IPS DF 4.7 (cell line): ENCODE results near the gene FURIN.
A peak's percentile ranks its signal among the peaks of the same experiment; 100 is the strongest.
"Not testable (repeated sequence)": the region's sequence is repeated elsewhere in the genome, so short reads cannot be mapped to it uniquely, and the experiment has no call there.

ENCODE experiments used
- DNase-seq: peaks from one replicate; pipeline ENCODE4 v3.0.0-alpha.2; 2013; ENCODE audit warnings: low spot score; ENCODE audit errors: extremely low read depth

The FURIN gene

DNA sequence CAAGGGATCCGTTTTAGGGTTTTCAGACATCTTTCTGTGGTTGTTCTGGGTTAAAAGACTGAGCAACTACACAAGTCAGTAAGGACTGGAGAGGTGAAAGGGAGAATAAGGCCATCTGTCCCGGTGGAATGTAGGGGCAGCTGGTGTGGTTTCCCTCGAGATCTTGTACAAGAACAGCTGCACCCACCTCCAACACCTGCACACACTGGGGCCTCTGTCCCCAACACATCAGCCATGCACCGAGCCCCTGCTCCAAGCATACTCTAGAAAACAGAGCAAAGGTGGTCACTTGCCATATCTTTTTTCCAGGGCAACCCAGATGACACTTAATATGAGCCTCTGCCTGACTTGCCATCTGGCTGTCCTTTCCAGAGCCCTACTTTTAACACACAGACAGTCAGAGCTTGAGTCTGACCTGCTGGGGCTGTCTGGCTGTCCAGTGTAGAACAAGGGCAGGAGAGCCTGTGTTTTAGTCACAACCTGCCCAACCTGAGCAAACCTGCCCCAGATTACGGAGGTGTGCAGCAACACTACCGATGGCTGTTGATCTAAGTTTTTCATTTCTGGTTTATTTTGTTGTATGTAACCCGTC, 46.9 kb downstream of the FURIN start:
- no peak for DNase-seq

DNA sequence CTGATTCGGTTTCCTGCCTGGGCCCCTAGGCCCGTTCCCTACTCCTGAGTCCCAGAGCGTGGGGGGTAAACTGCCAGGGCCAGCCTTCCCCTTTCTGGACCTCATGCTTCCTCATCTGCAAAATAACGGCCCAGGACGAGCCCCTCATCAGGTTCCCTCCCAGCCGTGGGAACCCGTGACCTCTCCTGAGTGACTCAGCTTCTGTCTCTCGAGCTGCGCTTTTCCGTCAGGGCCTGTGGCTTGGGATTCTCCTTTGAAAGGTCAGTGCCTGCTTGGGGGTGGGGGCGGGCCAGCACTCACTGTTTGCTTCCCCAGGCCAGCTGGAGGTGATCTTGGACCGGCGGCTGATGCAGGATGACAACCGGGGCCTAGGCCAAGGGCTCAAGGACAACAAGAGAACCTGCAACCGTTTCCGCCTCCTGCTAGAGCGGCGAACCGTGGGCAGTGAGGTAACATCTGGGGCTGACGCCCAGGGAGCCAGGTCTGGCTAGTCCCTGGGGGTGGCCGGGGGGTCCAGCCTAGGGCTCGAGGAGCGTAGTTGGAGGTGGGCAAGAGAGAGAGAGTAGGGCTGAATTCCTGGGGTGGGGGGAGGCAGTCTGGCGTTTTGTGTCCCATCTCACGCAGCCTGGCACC, 47.5 kb downstream of the FURIN start:
- no peak for DNase-seq

DNA sequence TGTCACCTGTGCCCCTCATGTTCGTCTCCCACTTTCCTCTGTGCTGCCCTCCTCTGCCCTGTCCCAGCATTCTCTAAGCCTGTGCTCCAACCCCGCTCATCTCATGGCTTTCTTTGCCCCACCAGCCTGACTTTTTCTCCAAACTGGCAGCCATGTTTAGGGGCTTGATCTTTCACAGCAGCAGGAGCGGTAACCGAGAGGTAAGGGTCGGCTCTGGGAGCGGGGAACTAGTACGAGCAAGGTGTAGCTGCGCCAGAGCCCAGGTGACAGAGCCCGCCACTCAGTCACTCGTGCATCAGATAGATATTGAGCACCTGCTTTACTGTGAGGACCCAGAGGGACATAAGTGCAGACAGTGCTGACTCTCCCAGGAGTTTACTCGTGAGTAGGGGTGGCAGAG, 48.1 kb downstream of the FURIN start:
- no peak for DNase-seq

DNA sequence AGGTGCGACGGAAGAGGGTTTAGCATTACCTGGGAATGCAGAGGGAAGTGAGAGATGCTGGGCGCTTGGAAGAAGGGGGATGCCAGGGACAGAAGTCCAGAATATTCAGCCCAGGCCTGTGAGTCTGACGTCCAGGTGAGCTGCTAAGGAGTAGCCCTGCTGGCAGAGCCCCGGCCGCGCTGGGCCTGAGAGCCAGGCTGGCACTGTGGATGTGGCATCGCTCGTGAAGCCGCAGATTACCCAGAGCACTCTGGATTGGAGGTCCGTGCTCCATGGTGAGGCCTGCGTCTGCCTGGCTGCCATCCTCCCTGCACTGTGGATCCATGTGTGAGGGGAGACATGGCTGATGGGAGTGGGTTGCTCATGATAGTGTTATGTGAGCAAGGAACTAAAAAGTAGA, 49.2 kb downstream of the FURIN start:
- DNase-seq, result no peak

DNA sequence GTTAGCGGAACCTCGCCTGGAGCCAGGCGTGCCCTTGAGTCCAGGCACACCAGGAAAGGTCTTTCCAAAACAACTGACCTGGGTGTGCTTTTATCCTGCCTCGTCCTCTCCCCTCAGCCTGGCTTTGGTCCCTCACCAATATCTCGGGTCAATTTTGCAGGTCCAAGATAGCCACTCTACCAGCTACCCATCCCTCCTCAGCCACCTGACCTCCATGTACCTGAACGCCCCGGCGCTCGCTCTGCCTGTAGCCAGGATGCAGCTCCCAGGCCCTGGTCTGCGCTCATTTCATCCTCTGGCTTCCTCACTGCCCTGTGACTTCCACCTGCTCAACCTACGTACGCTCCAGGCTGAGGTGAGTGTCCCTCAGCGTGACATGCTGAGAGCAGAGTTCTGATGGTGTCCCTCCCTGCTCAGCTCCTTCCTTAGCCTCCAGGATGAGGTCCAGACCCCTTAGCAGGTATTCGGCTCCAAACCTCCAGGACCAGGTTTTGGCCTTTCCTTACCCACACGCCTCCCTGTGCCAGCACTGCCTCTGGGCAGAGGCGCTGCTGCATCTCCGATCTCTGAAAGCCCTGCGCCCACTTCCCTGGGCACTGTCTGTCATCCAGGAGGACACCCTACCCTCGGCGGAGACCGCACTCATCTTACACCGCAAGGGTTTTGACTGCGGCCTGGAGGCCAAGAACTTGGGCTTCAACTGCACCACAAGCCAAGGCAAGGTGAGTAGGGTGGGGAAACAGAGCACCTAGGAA, 49.8 kb downstream of the FURIN start:
- no peak for DNase-seq

DNA sequence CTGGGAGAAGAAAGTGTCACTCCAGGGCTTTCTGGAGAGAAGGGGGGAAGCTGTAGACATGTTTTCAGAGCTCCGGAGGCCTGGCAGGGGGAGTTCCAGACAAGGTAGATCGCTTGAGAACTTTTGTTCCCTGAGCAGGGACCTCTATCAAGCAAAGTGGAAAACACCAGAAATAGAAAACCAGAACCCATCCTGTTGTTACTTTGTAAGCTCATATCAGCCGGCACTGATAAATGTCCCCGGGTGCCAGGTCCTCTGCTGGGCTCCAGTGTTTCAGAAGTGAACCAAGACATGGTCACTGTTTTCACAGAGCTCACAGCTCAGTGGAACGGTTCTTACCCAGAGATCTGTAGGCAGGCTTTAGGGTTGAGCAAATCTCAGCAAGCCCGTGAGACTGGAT, 50.4 kb downstream of the FURIN start:
- DNase-seq, result no peak

DNA sequence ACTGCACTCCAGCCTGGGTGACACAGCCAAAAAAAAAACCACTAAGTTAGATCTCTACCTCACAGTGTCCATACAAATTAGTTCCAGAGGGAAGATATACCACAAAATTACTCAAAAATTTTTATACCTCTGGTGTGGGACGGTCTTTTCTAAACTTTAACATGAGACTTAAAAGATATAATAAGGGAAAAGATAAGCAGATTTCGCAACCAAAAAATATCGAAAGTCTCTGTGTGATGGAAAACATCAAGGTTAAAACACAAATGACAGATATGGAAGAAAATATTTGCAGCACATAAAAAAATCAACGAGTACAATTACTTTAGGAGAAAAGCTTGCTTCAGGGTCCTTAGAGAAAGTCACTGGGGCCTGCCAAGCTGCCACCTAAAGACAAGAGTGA, 53.5 kb downstream of the FURIN start:
- DNase-seq, result no peak

DNA sequence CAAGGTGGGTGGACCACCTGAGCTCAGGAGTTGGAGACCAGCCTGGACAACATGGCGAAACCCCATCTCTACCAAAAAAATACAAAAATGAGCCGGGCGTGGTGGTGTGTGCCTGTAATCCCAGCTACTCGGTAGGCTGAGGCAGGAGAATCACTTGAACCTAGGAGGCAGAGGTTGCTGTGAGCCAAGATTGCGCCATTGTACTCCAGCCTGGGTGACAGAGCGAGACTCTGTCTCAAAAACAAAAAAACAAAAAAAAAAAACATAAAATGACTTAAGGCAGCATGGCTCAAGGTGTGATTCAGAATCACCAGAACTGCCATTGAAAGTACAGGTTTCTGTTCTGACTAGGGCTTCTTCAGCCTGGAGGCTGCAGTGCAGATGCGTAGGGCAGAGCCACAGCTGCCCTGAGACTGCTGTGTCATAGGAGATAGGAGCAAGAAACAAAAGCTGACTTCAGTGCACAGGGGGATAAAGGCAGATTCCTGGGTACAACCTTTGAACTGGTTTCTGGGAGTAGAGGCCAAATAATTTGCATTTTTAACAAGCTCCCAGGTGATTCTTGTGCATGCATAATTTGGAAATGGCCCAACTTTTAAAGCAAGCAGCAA, 54.4 kb downstream of the FURIN start:
- DNase-seq, result not testable (repeated sequence)

DNA sequence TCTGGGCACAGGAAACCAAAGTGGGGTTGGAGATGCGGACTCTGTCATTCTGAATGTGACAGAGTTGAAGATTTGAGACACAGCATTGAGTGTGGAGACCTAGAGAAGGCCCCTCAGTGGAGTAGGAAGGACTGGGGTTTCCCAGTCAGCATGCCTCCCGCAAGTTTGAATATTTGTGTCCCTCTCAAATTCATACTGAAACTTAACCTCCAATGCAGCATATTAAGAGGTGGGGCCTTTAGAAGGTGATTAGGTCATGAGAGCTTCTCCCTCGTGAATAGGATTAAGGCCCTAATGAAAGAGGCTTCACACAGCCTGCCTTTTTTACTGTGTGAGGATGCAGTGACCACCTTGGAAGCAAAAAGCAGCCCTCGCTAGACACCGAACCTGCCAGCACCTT, 56.0 kb downstream of the FURIN start:
- DNase-seq, result no peak

DNA sequence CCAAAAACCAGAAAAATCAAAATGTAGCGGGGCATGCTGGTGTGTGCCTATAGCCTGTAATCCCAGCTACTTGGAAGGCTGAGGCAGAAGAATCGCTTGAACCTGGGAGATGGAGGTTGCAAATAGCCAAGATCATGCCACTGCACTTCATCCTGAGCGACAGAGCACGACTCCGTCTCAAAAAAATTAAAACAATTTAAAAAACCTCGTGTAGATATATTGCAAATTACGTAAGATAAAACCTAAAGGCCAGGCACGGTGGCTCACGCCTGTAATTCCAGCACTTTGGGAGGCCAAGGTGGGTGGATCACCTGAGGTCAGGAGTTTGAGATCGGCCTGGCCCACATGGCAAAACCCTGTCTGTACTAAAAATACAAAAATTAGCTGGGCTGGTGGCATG, 58.4 kb downstream of the FURIN start:
- not testable (repeated sequence) for DNase-seq

DNA sequence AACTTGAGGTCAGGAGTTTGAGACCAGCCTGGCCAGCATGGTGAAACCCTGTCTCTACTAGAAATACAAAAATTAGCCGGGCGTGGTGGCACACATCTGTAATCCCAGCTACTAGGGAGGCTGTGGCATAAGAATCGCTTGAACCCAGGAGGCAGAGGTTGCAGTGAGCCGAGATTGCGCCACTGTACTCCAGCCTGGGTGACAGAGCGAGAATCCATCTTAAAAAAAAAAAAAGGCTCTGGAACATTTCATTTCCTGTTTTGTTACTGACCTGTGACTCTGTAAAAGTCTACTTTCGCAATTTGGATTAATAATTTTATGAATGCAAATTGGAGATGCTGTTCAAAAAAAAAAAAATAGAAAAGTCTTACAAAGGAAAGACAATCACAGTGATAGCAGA, 59.7 kb downstream of the FURIN start:
- DNase-seq, result not testable (repeated sequence)

DNA sequence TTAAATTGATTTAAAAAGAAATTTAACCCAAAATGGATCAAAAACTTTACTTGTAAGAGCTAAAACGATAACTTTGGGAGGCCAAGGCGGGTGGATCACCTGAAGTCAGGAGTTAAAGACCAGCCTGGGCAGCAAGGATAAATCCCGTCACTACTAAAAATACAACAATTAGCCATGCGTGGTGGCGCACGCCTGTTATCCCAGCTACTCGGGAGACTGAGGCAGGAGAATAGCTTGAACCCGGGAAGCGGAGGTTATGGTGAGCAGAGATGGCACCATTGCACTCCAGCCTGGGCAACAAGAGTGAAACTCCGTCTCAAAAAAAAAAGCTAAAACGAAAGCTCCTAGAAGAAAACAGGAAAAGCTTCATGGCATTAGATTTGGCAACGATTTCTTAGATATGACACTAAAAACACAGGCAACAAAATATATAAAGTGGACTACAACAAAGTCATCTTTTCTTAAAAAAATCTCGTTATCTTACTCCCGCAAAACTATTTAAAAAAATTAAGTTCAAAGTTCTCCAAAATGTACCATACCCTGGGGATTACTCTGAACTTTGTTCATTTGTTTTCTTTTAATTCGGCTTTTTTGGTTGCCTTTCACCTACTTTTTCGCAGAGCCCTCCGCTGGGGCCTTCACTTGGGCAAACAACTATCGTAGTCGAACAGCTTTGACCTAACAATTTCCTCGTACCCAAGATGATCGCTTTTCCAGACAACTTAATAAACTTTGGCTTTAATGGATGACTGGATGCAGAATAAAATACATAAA, 61.0 kb downstream of the FURIN start:
- no peak for DNase-seq

DNA sequence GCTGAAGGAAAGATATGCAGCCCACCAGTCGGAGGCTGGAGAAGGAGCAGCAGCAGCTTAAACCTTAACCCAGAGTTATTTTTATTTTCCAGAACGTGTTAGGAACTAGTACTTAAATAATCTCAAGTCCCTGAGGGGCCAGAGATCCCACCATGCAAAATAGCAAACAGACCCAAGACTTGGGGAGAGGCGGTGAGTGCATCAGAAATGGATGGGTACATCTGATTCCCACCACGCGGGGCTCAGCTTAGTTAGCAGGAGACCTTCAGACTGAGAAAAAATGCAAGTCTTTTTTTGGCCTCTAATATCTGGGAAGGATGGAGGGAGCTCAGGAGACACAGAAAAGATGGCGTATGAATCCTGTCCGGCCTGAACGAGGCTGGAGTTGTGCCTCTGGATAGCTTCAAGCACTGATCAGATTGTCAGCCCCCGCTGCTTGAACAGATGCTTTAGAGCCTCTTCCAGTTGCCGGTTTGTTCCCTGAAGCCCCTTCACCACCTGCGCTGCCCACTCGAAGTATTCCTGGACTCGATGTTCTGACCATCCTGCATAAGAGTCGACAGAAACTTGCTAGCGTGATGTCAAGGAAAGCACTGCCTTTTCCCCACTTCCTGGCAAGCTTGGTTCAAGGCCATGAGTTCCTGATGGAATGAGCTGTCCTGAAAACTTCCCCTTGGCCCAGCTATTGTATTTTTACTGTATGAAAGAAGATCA, 62.6 kb downstream of the FURIN start:
- no peak for DNase-seq

DNA sequence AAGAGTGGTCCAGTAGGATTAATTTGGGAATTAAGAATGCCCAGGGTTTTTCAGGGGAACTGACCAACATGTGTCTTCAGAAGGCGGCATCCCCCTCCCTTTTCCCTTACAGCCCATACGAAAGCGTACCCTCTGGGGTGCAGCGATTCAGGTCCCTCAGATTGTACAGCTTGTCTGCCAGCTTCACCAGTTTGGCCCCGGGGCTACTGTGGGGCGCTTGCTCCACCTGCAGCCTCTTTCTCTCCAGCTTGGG, 63.1 kb downstream of the FURIN start:
- no peak for DNase-seq

DNA sequence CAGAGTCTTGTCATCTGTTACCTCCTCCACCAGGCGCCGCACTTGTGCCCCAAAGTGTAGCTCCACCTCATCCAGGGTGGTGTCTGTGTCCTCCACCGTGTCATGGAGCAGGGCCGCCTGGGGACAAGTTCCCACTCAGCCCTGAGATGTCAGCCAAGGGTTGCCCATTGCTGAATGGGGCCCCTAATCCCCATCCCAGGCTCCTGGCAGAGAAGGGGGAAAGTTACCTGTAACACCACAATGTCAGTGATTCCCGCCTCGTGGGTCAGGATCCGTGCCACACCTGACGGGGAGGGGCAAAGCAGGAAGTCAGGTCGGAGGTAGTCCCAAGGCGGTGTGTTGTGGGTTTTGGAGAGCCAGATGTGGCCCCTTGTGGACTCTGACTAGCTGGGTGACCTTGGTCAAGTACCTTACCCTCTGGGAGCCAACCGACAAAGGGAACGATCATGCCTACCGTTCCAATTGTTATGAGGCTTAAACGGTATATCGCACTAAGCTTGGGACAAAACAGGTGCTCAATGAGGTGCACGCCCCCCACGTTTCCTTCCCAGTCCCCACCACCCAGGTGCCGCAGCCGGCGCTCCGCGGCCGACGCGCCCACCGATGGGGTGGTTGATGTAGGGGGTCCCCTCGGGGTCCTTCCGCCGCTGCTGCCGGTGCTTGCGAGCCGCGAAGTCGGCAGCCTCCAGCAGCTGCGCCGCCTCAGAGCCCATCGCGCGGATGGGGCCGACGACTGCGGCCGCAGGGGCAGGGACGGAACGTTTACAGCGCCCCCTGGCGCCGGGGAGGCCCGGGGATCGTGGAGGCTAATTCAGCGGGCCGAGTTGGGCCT, 63.7 kb downstream of the FURIN start, which contains the start of gene HDDC3:
TSS of gene HDDC3 (minus strand) at position 722 of the 832 bp plus-strand sequence. CDS start at position 713, 9 bp downstream.
- DNase-seq, result peak; percentile 46

DNA sequence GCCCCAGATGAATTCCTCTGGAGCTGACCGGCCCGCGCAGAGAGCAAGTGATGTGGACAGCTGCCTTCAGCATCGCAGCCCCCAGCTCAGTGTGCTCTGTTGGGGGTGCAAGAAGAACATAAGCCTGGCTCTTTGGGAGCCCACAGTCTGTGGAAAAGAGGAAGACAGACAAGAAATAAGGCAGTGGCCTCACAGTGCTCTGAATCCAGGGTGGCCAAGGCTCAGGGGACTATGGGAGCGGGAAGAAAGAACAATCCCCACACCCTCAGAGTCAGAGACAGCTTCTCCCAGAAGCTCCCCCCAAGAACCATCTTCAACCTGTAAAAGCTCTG, 64.2 kb downstream of the FURIN start:
- no peak for DNase-seq
